ENCODE measurements around the gene LRP5. TPM values are rescaled to one million over a fixed set of nuclear protein-coding genes. Genes with fewer than 3 reads are reported as not detected.
"Not testable (repeated sequence)": the region's sequence is repeated elsewhere in the genome, so short reads cannot be mapped to it uniquely, and the experiment has no call there.

The LRP5 gene
- total RNA-seq, 2 donors from 2014 or later: 48.3 to 57.1 TPM

GRCh38 chr11:68398995-68399851 is 86.8 kb downstream of the LRP5 start:
- H3K4me1 ChIP-seq (replicated peaks): peaks cover 19% of the 10 kb centered on the region
- no peaks in the 10 kb centered on the region for H3K9me3 ChIP-seq
- intact Hi-C loops (cut with DNase I): no loop called here
- TF ChIP-seq CTCF (IDR thresholded peaks at IDR 0.05) (no peak), POLR2AphosphoS5 (IDR thresholded peaks at IDR 0.05) (peak; percentile 81)
- 39% methylated on average over 17 of the region's 17 CpGs for WGBS
- peak; percentile 75 for DNase-seq (ENCODE audit: low spot score)
- H3K27me3 ChIP-seq (replicated peaks; ENCODE audit: insufficient read depth): no peaks in the 10 kb centered on the region
- peak overlapping the region; percentile 59 to 64 for H3K27ac ChIP-seq
- H3K36me3 ChIP-seq: peaks cover 0 to 7% of the 10 kb centered on the region in 2 donors
- H3K4me3 ChIP-seq: no peak overlapping the region

- TF ChIP-seq POLR2A (IDR thresholded peaks at IDR 0.05) (no peak), POLR2AphosphoS5 (IDR thresholded peaks at IDR 0.05) (no peak)
- peaks cover 19% of the 10 kb centered on the region for H3K4me1 ChIP-seq (replicated peaks)
- H3K4me3 ChIP-seq: no peak overlapping the region
- no peaks in the 10 kb centered on the region for H3K27me3 ChIP-seq (replicated peaks; ENCODE audit: insufficient read depth)
- peak overlapping the region; percentile 59 to 64 for H3K27ac ChIP-seq
- 54% methylated on average over 13 of the region's 13 CpGs for WGBS
- H3K36me3 ChIP-seq: peaks cover 0 to 7% of the 10 kb centered on the region in 2 donors
- intact Hi-C loops (cut with DNase I): no loop called here
- DNase-seq (ENCODE audit: low spot score): no peak
- no peaks in the 10 kb centered on the region for H3K9me3 ChIP-seq
Observed at GRCh38 chr11:68399916-68400315, 87.5 kb downstream of the LRP5 start.

- H3K27ac ChIP-seq; DNase-seq (ENCODE audit: low spot score); H3K36me3 ChIP-seq; H3K9me3 ChIP-seq; H3K27me3 ChIP-seq (replicated peaks; ENCODE audit: insufficient read depth); intact Hi-C loops (cut with DNase I); H3K4me3 ChIP-seq: not testable (repeated sequence)
- WGBS: 94% methylated on average over 7 of the region's 7 CpGs
- H3K4me1 ChIP-seq (replicated peaks): peaks cover 19% of the 10 kb centered on the region
Observed at GRCh38 chr11:68400584-68400983, 88.2 kb downstream of the LRP5 start.

- DNase-seq (ENCODE audit: low spot score): no peak
- no peaks in the 10 kb centered on the region for H3K27me3 ChIP-seq (replicated peaks; ENCODE audit: insufficient read depth)
- H3K9me3 ChIP-seq: no peaks in the 10 kb centered on the region
- peaks cover 28% of the 10 kb centered on the region for H3K4me1 ChIP-seq (replicated peaks)
- intact Hi-C loops (cut with DNase I): no loop called here
- TF ChIP-seq POLR2A (IDR thresholded peaks at IDR 0.05): no peak
- TF ChIP-seq CTCF (IDR thresholded peaks at IDR 0.05): no peak
- TF ChIP-seq POLR2AphosphoS5 (IDR thresholded peaks at IDR 0.05): peak; percentile 71
- H3K4me3 ChIP-seq: no peak overlapping the region
- H3K27ac ChIP-seq: peak overlapping the region in 1 of 2 donors; percentile 15
- 63% methylated on average over 7 of the region's 7 CpGs for WGBS
- H3K36me3 ChIP-seq: peaks cover 0 to 7% of the 10 kb centered on the region in 2 donors
Observed at GRCh38 chr11:68401856-68402255, 89.5 kb downstream of the LRP5 start.

GRCh38 chr11:68402355-68403031 is 90.1 kb downstream of the LRP5 start:
- Histone ChIP-seq H3K36me3 (peaks cover 0 to 7% of the 10 kb centered on the region in 2 donors), H3K27me3 (replicated peaks; ENCODE audit: insufficient read depth) (no peaks in the 10 kb centered on the region), H3K4me3 (no peak overlapping the region), H3K4me1 (replicated peaks) (peaks cover 28% of the 10 kb centered on the region), H3K27ac (peak overlapping the region in 1 of 2 donors; percentile 15), H3K9me3 (no peaks in the 10 kb centered on the region)
- TF ChIP-seq POLR2AphosphoS5 (IDR thresholded peaks at IDR 0.05) (no peak), POLR2A (IDR thresholded peaks at IDR 0.05) (no peak), CTCF (IDR thresholded peaks at IDR 0.05) (peak in 2 of 4 experiments; percentile 5 to 14)
- 89% methylated on average over 15 of the region's 15 CpGs for whole genome bisulfite sequencing
- intact Hi-C loops (cut with DNase I): no loop called here
- no peak for DNase-seq (ENCODE audit: low spot score)
